Measurements from ENCODE around the gene CCPG1.

DNA sequence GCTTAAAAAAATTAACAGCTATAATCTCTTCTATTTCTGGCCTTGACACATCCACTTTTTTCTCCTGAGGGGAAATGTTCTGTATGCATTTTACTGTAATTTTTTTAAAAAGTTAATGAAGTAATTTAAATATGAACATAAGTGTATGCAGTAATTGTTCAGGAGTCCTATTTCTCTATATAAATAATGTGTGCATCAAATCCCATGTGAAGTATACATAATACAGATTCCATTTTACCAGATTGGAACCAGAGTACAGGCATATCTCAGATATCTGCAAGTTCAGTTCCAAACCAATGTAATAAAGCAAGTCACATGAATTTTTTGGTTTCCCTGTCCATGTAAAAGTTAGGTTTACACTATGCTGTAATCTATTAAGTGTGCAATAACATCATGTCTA lies 26.6 kb downstream of the CCPG1 start:
- TF ChIP-seq EZH2 (IDR thresholded peaks at IDR 0.05): no peak
- no peak for TF ChIP-seq POLR2AphosphoS5 (IDR thresholded peaks at IDR 0.05; ENCODE audit: borderline replicate concordance, low read depth, low read length)
- no peak for TF ChIP-seq FOXP2 (optimal IDR thresholded peaks at IDR 0.05; ENCODE audit: control extremely low read depth, extremely low read length, insufficient read depth)

Data from SK-N-MC (cell line).